Measurements from ENCODE around the gene GAGE10.
A peak's percentile ranks its signal among the peaks of the same experiment; 100 is the strongest.
"Not testable (repeated sequence)": the region's sequence is repeated elsewhere in the genome, so short reads cannot be mapped to it uniquely, and the experiment has no call there.

Gene GAGE10

DNA sequence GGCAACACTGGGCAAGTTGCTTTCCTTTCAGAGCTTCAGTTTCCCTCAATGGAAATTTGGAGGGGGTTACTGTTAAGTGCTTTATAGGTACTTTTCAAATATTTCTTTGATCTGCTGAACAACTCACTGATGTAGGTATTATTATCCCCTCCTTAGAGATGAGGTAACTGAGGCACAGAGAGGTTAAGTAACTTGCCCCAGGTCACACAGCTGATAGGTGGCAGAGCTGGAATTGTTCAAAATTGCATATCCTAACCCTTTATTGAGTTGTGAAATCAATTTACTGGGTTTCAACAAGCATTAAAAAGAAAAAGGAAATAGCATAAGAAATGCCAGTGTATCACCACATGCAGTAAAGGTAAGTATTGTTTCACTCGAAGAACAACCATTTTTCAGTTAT is 27.2 kb upstream of the GAGE10 start:
- no peak for DNase-seq (ENCODE audit: low read depth in 2 of 2)

DNA sequence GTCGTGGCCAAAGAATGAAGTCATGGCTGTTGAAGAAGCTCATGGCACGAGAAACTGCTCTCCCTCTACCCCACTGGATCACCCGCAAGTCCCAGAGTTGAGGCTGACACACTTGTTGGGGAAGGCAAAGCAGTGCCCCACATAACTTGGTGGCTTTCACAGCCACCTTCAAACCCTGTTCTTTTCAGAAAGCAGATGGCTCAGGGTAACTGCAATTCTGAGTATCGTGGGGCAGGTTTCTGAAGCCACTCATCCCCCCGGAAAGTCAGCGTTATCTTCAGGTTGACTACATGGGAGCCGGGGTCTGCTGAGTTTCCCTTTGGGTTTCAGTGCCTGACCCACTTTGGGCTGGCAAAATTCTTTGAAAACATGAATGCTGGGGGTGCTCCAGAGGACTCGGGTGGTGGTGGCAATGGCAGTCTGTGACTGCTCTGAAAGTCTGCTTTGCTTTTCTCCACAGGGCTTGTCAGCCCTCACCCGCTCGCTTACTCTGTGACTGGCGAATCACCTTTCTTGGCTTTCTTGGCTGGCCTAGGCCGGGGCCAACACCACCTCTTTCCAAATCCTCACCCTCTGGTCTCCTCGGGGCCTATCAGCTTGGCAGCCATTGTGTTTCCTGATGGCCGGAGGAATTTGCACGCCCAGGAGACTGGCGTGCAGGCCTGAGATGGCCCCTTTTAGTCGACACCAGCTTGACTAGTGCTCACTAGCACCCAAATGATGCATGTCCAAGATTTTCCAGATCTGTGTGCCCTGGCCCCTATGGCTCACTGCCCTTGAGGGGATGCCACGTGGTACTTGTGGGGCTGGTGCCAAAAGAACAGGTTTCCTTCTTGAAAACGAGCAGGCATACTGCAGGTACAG is 26.5 kb upstream of the GAGE10 start:
- peak in 1 of 2 donors; percentile 36 for DNase-seq (ENCODE audit: low read depth in 2 of 2)

DNA sequence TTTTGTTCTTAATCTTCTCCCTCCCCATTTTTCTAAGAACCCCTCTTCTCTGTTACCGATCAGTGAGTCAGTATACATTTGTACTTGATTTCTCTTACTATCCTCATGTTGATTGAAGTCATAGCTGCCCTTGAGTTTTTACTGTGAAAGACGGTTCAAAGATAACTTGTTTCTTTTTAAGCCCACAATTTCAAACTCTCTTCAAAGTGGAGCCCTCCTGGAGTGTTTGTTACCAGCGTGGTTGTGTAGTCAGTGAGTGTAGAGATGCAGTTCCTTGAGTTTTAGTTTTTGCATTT is 26.0 kb upstream of the GAGE10 start:
- DNase-seq (ENCODE audit: low read depth in 2 of 2), result no peak

DNA sequence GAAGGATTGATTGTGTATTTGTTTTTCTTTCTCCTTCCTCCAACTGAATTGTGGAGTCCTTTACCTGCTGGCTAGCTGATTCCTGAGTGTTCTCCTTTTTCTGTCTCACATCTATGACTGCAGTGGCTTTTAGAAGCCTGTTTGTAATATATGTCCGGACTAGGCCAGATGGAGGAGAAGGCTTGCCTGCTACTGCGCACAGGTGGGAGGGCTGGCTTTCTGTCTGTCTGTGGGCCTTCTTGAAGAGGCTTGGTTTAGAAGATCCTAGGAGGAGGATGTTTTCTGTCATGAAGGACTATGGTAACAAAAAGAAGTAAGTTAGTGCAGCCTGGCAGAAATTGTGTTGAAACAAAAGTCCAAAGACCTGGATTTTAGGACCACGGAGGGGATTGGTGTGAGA is 25.4 kb upstream of the GAGE10 start:
- no peak for DNase-seq (ENCODE audit: low read depth in 2 of 2)

DNA sequence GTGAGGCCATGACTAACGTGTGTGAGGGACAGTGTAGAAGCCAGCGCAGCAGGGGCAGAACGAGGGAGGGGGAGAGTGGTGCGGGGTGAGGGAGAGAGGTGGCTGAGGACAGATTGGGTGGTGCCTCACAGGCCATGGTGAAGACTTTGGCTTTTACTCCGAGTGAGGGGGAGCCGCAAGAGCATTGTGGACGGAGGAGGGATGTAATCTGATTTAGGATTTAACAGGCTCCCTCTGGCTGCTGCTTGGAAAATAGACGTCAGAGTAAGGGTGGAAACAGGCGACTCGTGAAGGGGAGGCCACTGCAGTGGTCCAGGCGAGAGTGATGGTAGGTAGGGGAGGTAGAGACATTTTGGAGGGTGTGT is 20.8 kb upstream of the GAGE10 start:
- no peak for DNase-seq (ENCODE audit: low read depth in 2 of 2)

DNA sequence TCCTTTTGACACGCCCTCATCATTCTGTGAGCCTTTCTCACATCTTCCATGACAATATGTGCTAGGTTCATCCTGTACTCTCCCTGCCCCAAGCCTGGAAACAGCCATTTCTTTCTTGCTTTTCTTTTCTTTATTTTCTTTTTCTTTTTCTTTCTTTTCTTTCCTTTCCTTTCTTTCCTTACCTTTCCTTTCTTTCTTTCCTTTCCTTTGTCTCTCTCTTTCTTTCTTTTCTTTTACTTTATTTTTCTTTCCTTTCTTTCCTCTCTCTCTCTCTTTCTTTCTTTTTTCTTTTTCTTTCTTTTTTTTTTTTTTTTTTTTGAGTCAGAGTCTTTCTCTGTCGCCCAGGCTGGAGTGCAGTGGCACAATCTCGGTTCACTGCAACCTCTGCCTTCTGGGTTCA is 19.2 kb upstream of the GAGE10 start:
- DNase-seq (ENCODE audit: low read depth in 2 of 2), result no peak

DNA sequence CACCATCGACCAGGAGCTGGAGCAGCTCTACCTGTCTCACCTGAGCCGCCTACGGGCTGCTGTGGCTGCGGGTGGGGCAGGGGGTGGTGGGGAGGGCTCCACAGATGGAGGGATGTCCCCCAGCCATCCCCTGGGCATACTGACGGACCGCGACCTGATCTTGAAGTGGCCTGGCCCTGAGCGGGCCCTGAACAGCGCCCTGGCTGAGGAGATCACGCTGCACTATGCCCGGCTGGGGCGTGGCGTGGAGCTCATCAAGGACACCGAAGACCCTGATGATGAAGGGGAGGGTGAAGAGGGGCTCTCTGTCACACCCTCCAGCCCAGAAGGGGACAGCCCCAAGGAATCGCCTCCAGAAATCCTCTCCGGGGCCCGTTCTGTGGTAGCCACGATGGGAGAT is 17.3 kb upstream of the GAGE10 start:
- DNase-seq (ENCODE audit: low read depth in 2 of 2), result no peak

DNA sequence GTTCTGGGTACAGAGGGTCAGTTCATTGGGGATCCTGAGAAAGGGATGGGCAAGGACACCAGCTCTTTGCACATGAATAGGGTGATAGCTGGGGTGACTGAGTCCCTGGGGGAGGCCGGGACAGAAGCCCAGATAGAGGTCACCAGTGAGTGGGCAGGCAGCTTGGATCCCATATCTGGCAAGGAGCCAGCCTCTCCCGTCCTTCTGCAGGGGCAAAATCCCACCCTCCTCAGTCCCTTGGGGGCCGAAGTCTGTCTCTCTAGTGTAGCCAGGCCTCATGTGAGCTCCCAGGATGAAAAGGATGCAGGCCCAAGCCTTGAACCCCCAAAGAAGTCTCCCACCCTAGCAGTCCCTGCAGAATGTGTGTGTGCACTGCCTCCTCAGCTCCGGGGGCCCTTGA is 16.9 kb upstream of the GAGE10 start:
- no peak for DNase-seq (ENCODE audit: low read depth in 2 of 2)

DNA sequence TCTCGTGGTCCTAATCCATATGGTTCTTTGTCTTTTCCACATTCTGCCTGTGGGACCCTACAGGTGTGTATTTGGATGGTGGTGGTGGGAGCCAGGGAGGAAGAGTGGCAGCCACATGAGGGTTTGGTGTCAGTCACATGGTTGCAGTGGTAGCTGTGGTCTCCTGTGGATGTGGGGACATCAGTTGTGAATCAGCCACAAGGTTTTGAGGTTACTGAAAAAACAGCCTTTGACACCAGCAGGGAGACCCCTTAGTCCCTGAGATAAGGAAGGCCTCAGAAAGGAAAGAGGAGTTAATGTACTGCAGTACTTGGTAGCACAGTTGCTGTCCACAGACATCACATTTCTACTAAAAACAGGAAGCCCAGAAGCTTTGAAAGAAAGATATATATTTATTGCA is 15.8 kb upstream of the GAGE10 start:
- no peak for DNase-seq (ENCODE audit: low read depth in 2 of 2)

DNA sequence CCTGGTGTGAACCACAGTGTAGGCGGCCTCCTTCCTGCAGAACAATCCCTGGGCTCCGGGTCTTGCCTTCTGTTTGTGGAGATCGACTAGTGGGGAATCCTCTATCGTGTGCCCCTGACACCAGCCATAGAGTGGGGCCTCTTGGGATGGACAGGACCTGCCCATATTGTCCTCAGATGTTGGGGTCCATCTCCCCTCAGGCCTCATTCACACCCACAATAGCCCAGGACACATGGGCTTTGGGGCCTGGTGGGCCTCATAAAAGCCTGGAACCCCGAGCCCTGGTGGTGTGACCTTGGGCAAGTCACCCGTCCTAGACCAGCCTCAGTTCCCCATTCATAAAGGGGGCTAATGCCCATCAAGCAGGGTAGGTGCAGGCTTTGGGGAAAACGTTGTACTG is 13.2 kb upstream of the GAGE10 start:
- DNase-seq (ENCODE audit: low read depth in 2 of 2), result no peak

DNA sequence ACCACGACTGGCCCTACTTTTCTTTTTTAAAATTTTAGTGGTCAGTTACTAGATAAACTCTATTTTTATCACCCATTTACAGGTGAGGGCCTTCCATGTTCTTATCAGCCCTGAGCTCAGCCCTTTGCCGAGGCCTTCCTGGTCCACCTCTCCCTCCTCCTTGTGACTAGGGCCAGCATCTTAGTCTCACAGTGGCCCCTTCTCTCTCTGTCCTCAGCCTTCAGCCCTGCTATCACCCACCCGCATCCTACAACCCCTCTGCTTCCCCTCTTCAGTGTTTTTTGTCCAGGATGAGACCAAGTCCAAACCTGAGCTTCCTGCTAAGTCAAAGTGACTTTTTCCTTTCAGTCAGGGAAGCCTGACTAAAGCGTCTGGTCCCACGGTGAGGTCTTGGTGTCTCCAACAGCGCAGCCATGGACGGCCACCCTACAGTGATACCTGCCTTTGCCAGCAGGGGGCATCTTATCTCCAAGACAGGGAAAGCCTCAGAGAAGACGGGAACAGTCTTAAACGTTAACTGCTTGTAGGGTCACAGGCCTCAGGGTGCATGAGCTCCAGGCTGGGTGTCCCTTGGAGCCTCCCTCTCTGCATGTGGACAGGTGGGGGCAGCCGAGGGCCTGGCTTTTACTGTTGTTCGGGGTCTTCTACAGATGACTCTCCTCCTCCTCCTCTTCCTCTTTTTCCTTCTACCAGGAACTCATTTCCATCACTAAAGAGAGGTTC is 11.7 kb upstream of the GAGE10 start:
- peak; percentile 39 to 57 for DNase-seq (ENCODE audit: low read depth in 2 of 2)

DNA sequence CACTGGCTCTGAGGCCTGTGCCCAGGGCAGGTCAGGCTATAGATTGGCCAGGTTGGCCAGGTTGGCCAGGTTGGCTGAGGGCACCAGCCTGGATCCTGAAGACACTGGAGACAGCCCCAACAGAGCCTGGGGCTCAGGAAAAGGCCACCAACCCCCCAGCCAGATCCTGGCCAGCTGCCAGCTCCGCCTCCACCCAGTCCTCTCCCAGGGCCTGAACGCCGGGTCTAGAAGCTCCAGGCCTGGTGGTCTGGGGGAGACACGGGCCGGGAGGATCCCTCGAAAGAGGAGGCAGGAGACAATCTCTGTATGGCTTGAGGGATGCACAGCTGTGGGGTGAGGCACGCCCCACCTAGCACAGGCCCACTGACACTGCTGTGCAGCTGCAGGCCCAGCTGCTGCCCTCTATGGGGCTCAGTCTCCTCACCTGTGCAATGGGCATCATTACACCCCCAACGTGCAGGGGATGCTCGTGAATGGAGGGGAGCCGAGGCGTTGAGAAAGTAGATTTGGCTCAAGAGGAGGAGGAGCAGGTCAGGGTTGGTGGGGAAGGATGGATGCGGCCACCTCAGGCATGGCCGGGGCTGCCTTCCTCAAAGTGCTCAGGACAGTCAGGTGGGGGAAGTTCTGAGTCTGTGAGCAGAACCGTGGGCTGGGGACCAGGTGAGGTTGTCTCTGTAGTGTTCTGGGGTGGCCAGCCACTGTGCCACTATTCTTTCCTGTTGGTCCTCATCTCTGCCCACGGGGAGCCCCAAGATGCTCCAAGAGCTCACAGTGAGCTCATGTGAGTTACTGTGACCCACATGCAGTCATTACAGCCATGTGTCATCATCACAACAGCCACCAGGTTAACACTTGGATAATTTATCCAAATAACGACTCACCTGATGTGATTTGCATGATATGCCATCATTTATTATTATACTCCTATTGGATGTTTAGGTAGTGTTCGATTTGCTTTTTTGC is 10.8 kb upstream of the GAGE10 start:
- no peak for DNase-seq (ENCODE audit: low read depth in 2 of 2)

DNA sequence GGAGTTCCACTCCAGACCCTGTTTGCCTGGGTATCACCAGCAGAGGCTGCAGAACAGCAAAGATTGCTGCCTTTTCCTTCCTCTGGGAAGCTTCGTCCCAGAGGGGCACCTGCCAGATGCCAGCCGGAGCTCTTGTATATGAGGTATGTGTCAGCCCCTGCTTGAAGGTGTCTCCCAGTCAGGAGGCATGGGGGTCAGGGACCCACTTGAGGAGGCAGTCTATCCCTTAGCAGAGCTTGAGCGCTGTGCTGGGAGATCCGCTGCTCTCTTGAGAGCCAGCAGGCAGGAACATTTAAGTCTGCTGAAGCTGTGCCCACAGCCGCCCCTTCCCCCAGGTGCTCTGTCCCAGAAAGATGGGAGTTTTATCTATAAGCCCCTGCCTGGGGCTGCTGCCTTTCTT is 4.2 kb upstream of the GAGE10 start:
- not testable (repeated sequence) for DNase-seq (ENCODE audit: low read depth in 2 of 2)

DNA sequence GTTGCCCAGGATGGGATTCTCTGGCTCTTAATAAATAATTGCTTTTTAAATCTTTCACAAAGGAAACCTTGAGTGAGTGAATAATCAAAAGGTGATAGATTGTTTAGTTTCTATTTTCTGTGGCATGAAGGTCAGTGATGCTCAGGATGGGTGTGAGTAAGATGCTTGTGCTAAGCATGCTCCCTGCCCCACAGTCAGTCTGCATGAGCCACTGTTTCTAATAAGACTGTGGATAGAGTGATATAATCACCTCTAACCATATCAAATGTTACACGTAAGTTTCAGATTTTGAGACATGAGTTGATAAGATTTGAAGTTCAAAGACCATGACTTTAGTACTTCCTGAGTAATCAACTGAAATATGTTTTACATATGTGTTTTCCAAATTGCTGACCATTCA is 2.7 kb upstream of the GAGE10 start:
- no peak for DNase-seq (ENCODE audit: low read depth in 2 of 2)

DNA sequence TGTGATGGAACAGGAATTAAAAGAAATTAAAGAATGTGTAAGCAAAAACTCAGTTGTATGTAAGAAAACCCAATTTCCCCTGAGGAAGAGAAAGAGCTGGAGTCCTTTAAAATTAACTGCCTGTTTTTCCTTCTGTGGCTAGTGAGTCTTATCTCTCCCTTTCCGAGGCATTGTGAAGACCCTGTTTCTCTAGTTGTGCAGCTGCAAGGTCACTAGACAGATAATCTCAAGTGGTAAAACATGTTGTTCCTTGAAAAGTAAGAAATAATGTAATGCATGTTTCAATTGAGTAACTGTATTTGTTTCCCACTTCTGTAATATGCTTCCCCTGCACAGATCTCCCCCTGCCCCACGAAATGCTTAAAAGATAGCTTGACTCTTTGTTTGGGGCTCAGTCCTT is 4.3 kb downstream of the GAGE10 start:
- DNase-seq (ENCODE audit: low read depth in 2 of 2), result not testable (repeated sequence)

DNA sequence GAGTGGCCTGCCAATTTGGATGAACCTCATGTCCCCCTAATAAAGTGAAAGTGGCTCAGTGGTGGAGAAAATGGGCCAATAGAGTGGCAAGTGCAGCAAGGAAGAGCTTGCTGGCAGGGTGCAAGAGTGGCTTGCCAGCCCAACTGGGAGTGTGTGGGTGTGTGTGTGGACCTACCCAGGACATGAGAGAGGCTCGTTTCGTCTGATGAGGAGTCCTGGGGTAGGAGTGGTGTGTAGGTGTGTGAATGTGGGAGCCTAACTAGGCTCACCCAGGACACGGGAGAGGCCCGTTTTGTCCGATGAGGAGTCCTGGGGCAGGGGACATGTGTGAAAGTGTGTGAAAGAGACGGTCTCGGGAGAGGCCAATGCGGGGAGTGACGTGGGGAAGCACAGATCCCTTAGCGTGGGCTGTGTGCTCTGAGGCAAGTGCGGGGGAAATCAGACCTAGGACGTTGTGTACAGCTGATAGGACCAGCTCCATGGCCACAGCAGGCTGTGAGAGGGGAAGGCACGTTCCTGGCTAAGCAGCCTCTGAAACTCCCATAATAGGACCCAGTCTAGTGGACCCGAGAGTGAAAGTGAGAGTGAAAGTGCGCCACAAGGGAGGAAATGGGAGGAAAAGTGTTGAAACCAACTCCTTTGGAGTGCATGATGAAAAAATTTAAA is 5.3 kb downstream of the GAGE10 start:
- no peak for DNase-seq (ENCODE audit: low read depth in 2 of 2)

DNA sequence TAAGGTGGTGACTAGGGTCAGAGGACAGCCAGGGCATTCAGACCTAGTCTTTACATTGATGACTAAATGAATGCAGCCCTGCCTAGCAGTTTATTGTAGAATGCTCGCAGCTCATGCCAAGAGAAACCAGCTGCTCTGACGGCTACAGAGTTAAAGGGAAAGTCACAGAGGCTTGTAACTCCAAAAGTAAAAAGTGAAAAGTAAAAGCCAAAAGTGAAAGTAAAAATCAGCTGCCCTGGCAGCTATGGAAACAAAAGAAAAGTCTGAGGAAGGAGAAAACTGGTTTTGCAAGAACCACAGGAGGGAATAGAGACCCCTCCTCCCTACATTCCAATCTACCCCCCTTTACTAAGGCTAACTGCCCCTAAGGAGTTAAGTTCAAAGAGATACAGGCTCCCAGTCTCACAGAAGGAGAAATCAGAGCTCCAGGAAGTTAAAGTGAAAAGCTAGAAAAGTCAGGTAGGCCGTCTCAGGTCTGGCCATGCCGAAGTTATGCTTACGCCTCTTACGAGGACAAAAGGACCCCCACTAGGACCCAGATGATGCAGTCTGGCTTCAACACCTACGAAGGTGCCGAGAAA is 6.0 kb downstream of the GAGE10 start:
- DNase-seq (ENCODE audit: low read depth in 2 of 2), result no peak

DNA sequence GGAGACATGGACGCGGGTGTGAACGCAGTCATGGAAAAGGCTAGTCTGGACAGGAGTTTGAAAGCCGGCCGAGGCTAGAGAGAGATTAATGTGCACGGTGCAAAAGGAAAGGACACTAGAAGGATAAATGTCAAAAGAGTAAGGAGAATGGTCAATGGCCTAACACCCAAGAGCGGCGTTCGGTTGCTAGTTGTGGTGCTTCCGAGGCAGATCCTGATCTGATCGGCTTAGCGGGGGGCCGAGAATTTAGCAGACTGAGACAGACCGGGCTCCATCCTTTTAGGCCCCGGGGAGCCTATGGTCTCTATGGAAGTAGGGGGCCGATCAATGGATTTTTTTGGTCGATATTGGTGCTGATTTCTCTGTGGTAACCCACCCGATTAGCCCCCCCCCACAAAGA is 6.9 kb downstream of the GAGE10 start:
- no peak for DNase-seq (ENCODE audit: low read depth in 2 of 2)

DNA sequence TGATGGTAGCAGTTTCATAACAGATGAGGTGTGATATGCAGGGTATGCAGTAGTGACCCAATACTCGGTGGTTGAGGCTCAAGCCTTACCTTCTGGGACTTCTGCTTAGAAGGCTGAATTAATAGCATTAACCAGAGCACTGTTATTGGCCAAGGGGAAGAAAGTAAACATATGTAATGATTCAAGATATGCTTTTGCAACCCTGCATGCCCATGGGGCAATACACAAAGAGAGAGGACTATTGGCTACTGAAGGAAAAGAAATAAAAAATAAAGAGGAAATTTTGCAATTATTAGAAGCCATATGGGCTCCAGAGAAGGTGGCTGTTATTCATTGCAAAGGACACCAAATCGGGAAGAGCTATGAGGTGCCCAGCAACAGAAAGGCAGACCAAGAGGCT is 8.7 kb downstream of the GAGE10 start:
- no peak for DNase-seq (ENCODE audit: low read depth in 2 of 2)

DNA sequence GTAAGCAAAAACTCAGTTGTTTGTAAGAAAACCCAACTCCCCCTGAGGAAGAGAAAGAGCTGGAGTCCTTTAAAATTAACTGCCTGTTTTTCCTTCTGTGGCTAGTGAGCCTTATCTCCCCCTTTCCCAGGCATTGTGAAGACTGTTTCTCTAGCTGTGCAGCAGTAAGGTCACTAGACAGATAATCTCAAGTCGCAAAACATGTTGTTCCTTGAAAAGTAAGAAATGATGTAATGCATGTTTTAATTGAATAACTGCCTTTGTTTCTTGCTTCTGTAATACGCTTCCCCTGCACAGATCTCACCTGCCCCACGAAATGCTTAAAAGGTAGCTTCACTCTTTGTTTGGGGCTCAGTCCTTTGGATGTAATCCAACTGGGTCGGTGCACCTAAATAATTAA is 12.6 kb downstream of the GAGE10 start:
- no peak for DNase-seq (ENCODE audit: low read depth in 2 of 2)

DNA sequence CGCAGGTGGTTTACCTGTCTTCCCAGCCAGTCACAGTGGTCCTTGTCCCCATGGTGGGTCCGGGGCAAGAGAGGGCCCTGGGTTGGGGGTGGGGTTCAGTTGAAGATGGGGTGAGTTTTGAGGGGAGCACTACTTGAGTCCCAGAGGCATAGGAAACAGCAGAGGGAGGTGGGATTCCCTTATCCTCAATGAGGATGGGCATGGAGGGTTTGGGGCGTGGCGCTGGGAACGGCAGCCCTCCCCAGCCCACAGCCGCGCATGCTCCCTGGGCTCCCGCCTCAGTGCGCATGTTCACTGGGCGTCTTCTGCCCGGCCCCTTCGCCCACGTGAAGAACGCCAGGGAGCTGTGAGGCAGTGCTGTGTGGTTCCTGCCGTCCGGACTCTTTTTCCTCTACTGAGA is 18.3 kb downstream of the GAGE10 start, which contains the start of gene GAGE12J:
GAGE12J (plus strand) TSS at position 301 of the 400 bp plus-strand sequence. CDS start 1,157 bp downstream, outside the sequence.
- DNase-seq (ENCODE audit: low read depth in 2 of 2), result not testable (repeated sequence)

Data from stimulated activated CD8-positive, alpha-beta memory T cell treated with anti-CD3 and anti-CD28 coated beads, Interleukin-15, amount 100 ng/mL, for 48 hours (primary cell).